ENCODE results near the gene MAP1S.

Gene MAP1S

GRCh38 chr19:17718550-17718946, 732 bp upstream of the MAP1S start:
- Histone ChIP-seq H3K4me3 (ENCODE audit: control insufficient read depth in 1 of 7, extremely low read depth in 1 of 7, insufficient read depth in 4 of 7, low read depth in 2 of 7, low read length in 6 of 7) (peak overlapping the region in 3 of 7 experiments; percentile 23 to 93 (median 82)), H3K27me3 (replicated peaks in 2 of 5; ENCODE audit: control insufficient read depth in 4 of 5, insufficient read depth in 5 of 5, low read length in 4 of 5) (no peaks in the 10 kb centered on the region), H3K36me3 (ENCODE audit: control insufficient read depth in 4 of 4, insufficient read depth in 4 of 4, low read length in 3 of 4) (peaks cover 0 to 3% (median 1%) of the 10 kb centered on the region in 4 experiments), H3K27ac (ENCODE audit: insufficient read depth in 1 of 2, low read depth in 1 of 2, low read length in 2 of 2, poor library complexity in 1 of 2, severe bottlenecking in 2 of 2) (no peak overlapping the region), H3K9me3 (ENCODE audit: control extremely low read depth in 1 of 5, control insufficient read depth in 4 of 5, insufficient read depth in 2 of 5, low read depth in 1 of 5, low read length in 4 of 5) (no peaks in the 10 kb centered on the region), H3K4me1 (ENCODE audit: control extremely low read depth in 1 of 4, control insufficient read depth in 4 of 4, insufficient read depth in 4 of 4, low read length in 3 of 4) (peaks cover 2 to 51% (median 46%) of the 10 kb centered on the region in 4 experiments)
- WGBS (ENCODE audit: insufficient coverage) = 90% methylated on average over 3 of the region's 4 CpGs
- peak in 1 of 3 donors; percentile 34 for DNase-seq
- CTCF ChIA-PET = interaction anchor here (0.6 to 2.6 kb wide), 4 partner anchors 20 to 136 kb away, joined by 3 to 9 read pairs (median 3); no protein-coding TSS in a partner anchor
- POLR2A ChIA-PET = interaction anchor here (1.0 to 1.4 kb wide), 3 partner anchors 9 to 36 kb away, joined by 4 to 6 read pairs (median 5); partner anchors contain the start of gene FCHO1

GRCh38 chr19:17719730-17720400, 585 bp downstream of the MAP1S start:
- POLR2A ChIA-PET = interaction anchor here (1.2 to 1.4 kb wide), 2 partner anchors 35 to 58 kb away, joined by 3 to 6 read pairs; no protein-coding TSS in a partner anchor

GRCh38 chr19:17720440-17720839, 1.2 kb downstream of the MAP1S start:
- H3K27me3 ChIP-seq (replicated peaks in 2 of 5; ENCODE audit: control insufficient read depth in 4 of 5, insufficient read depth in 5 of 5, low read length in 4 of 5) = no peaks in the 10 kb centered on the region
- peak overlapping the region in 1 of 2 experiments; percentile 78 for H3K27ac ChIP-seq (ENCODE audit: insufficient read depth in 1 of 2, low read depth in 1 of 2, low read length in 2 of 2, poor library complexity in 1 of 2, severe bottlenecking in 2 of 2)
- DNase-seq = no peak
- peaks cover 2 to 51% (median 46%) of the 10 kb centered on the region in 4 experiments for H3K4me1 ChIP-seq (ENCODE audit: control extremely low read depth in 1 of 4, control insufficient read depth in 4 of 4, insufficient read depth in 4 of 4, low read length in 3 of 4)
- H3K9me3 ChIP-seq (ENCODE audit: control extremely low read depth in 1 of 5, control insufficient read depth in 4 of 5, insufficient read depth in 2 of 5, low read depth in 1 of 5, low read length in 4 of 5) = no peaks in the 10 kb centered on the region
- H3K36me3 ChIP-seq (ENCODE audit: control insufficient read depth in 4 of 4, insufficient read depth in 4 of 4, low read length in 3 of 4) = peaks cover 2 to 21% (median 19%) of the 10 kb centered on the region in 4 experiments
- CTCF ChIA-PET = interaction anchor here (0.7 to 2.6 kb wide), 3 partner anchors 24 to 46 kb away, joined by 3 to 9 read pairs (median 3); no protein-coding TSS in a partner anchor
- POLR2A ChIA-PET = interaction anchor here (0.7 to 1.2 kb wide), 2 partner anchors 57 to 135 kb away, joined by 3 read pairs; no protein-coding TSS in a partner anchor
- 11% methylated on average over 7 of the region's 7 CpGs for WGBS (ENCODE audit: insufficient coverage)
- peak overlapping the region; percentile 58 to 93 (median 82) for H3K4me3 ChIP-seq (ENCODE audit: control insufficient read depth in 1 of 7, extremely low read depth in 1 of 7, insufficient read depth in 4 of 7, low read depth in 2 of 7, low read length in 6 of 7)

More at GRCh38 chr19:17719730-17720400, 585 bp downstream of the MAP1S start:
- DNase-seq = peak in 1 of 3 donors; percentile 17
- Histone ChIP-seq H3K27ac (ENCODE audit: insufficient read depth in 1 of 2, low read depth in 1 of 2, low read length in 2 of 2, poor library complexity in 1 of 2, severe bottlenecking in 2 of 2) (peak overlapping the region in 1 of 2 experiments; percentile 78), H3K4me3 (ENCODE audit: control insufficient read depth in 1 of 7, extremely low read depth in 1 of 7, insufficient read depth in 4 of 7, low read depth in 2 of 7, low read length in 6 of 7) (peak overlapping the region; percentile 58 to 93 (median 82)), H3K9me3 (ENCODE audit: control extremely low read depth in 1 of 5, control insufficient read depth in 4 of 5, insufficient read depth in 2 of 5, low read depth in 1 of 5, low read length in 4 of 5) (no peaks in the 10 kb centered on the region), H3K36me3 (ENCODE audit: control insufficient read depth in 4 of 4, insufficient read depth in 4 of 4, low read length in 3 of 4) (peaks cover 0 to 16% (median 13%) of the 10 kb centered on the region in 4 experiments), H3K27me3 (replicated peaks in 2 of 5; ENCODE audit: control insufficient read depth in 4 of 5, insufficient read depth in 5 of 5, low read length in 4 of 5) (no peaks in the 10 kb centered on the region), H3K4me1 (ENCODE audit: control extremely low read depth in 1 of 4, control insufficient read depth in 4 of 4, insufficient read depth in 4 of 4, low read length in 3 of 4) (peaks cover 2 to 51% (median 46%) of the 10 kb centered on the region in 4 experiments)
- CTCF ChIA-PET = interaction anchor here (0.7 to 2.6 kb wide), 2 partner anchors 39 to 47 kb away, joined by 3 to 9 read pairs; no protein-coding TSS in a partner anchor
- WGBS (ENCODE audit: insufficient coverage) = 9% methylated on average over 27 of the region's 38 CpGs

- Histone ChIP-seq H3K4me3 (ENCODE audit: control insufficient read depth in 1 of 7, extremely low read depth in 1 of 7, insufficient read depth in 4 of 7, low read depth in 2 of 7, low read length in 6 of 7) (peak overlapping the region in 5 of 7 experiments; percentile 77 to 93 (median 88)), H3K27ac (ENCODE audit: insufficient read depth in 1 of 2, low read depth in 1 of 2, low read length in 2 of 2, poor library complexity in 1 of 2, severe bottlenecking in 2 of 2) (peak overlapping the region in 1 of 2 experiments; percentile 39), H3K27me3 (replicated peaks in 2 of 5; ENCODE audit: control insufficient read depth in 4 of 5, insufficient read depth in 5 of 5, low read length in 4 of 5) (no peaks in the 10 kb centered on the region), H3K9me3 (ENCODE audit: control extremely low read depth in 1 of 5, control insufficient read depth in 4 of 5, insufficient read depth in 2 of 5, low read depth in 1 of 5, low read length in 4 of 5) (no peaks in the 10 kb centered on the region), H3K4me1 (ENCODE audit: control extremely low read depth in 1 of 4, control insufficient read depth in 4 of 4, insufficient read depth in 4 of 4, low read length in 3 of 4) (peaks cover 2 to 51% (median 46%) of the 10 kb centered on the region in 4 experiments), H3K36me3 (ENCODE audit: control insufficient read depth in 4 of 4, insufficient read depth in 4 of 4, low read length in 3 of 4) (peaks cover 4 to 29% (median 25%) of the 10 kb centered on the region in 4 experiments)
- CTCF ChIA-PET = interaction anchor here (0.6 to 1.0 kb wide), 2 partner anchors 24 to 149 kb away, joined by 3 read pairs; no protein-coding TSS in a partner anchor
- POLR2A ChIA-PET = interaction anchor here (0.7 kb wide), 1 partner anchor 134 kb away, joined by 3 read pairs; no protein-coding TSS in a partner anchor
- DNase-seq = peak in 1 of 3 donors; percentile 11
- WGBS (ENCODE audit: insufficient coverage) = 57% methylated on average over 9 of the region's 12 CpGs
Measured at GRCh38 chr19:17721111-17721628, 1.9 kb downstream of the MAP1S start.

GRCh38 chr19:17721821-17722220, 2.5 kb downstream of the MAP1S start:
- no peaks in the 10 kb centered on the region for H3K27me3 ChIP-seq (replicated peaks in 2 of 5; ENCODE audit: control insufficient read depth in 4 of 5, insufficient read depth in 5 of 5, low read length in 4 of 5)
- H3K36me3 ChIP-seq (ENCODE audit: control insufficient read depth in 4 of 4, insufficient read depth in 4 of 4, low read length in 3 of 4) = peaks cover 4 to 34% (median 30%) of the 10 kb centered on the region in 4 experiments
- CTCF ChIA-PET = interaction anchor here (0.6 to 1.9 kb wide), 7 partner anchors 17 to 149 kb away, joined by 3 to 5 read pairs (median 4); no protein-coding TSS in a partner anchor
- no peaks in the 10 kb centered on the region for H3K9me3 ChIP-seq (ENCODE audit: control extremely low read depth in 1 of 5, control insufficient read depth in 4 of 5, insufficient read depth in 2 of 5, low read depth in 1 of 5, low read length in 4 of 5)
- H3K4me1 ChIP-seq (ENCODE audit: control extremely low read depth in 1 of 4, control insufficient read depth in 4 of 4, insufficient read depth in 4 of 4, low read length in 3 of 4) = peaks cover 2 to 50% (median 46%) of the 10 kb centered on the region in 4 experiments
- WGBS (ENCODE audit: insufficient coverage) = 15% methylated on average over 8 of the region's 8 CpGs
- peak overlapping the region in 3 of 7 experiments; percentile 12 to 90 (median 88) for H3K4me3 ChIP-seq (ENCODE audit: control insufficient read depth in 1 of 7, extremely low read depth in 1 of 7, insufficient read depth in 4 of 7, low read depth in 2 of 7, low read length in 6 of 7)
- H3K27ac ChIP-seq (ENCODE audit: insufficient read depth in 1 of 2, low read depth in 1 of 2, low read length in 2 of 2, poor library complexity in 1 of 2, severe bottlenecking in 2 of 2) = peak overlapping the region in 1 of 2 experiments; percentile 39
- POLR2A ChIA-PET = interaction anchor here (0.6 to 0.8 kb wide), 2 partner anchors 45 to 316 kb away, joined by 3 to 5 read pairs; no protein-coding TSS in a partner anchor
- peak; percentile 32 to 58 (median 39) for DNase-seq

- peaks cover 4 to 43% (median 36%) of the 10 kb centered on the region in 4 experiments for H3K36me3 ChIP-seq (ENCODE audit: control insufficient read depth in 4 of 4, insufficient read depth in 4 of 4, low read length in 3 of 4)
Measured at GRCh38 chr19:17722655-17723240, 3.5 kb downstream of the MAP1S start.

More at GRCh38 chr19:17722655-17723240, 3.5 kb downstream of the MAP1S start:
- POLR2A ChIA-PET = no interaction called here
- Histone ChIP-seq H3K27me3 (replicated peaks in 2 of 5; ENCODE audit: control insufficient read depth in 4 of 5, insufficient read depth in 5 of 5, low read length in 4 of 5) (no peaks in the 10 kb centered on the region), H3K27ac (ENCODE audit: insufficient read depth in 1 of 2, low read depth in 1 of 2, low read length in 2 of 2, poor library complexity in 1 of 2, severe bottlenecking in 2 of 2) (no peak overlapping the region), H3K4me3 (ENCODE audit: control insufficient read depth in 1 of 7, extremely low read depth in 1 of 7, insufficient read depth in 4 of 7, low read depth in 2 of 7, low read length in 6 of 7) (no peak overlapping the region), H3K9me3 (ENCODE audit: control extremely low read depth in 1 of 5, control insufficient read depth in 4 of 5, insufficient read depth in 2 of 5, low read depth in 1 of 5, low read length in 4 of 5) (no peaks in the 10 kb centered on the region), H3K4me1 (ENCODE audit: control extremely low read depth in 1 of 4, control insufficient read depth in 4 of 4, insufficient read depth in 4 of 4, low read length in 3 of 4) (peaks cover 0 to 40% (median 37%) of the 10 kb centered on the region in 4 experiments)
- no peak for DNase-seq
- CTCF ChIA-PET = interaction anchor here (1.2 to 1.9 kb wide), 4 partner anchors 18 to 44 kb away, joined by 4 to 5 read pairs (median 5); no protein-coding TSS in a partner anchor
- 91% methylated on average over 12 of the region's 12 CpGs for WGBS (ENCODE audit: insufficient coverage)

Data from common myeloid progenitor, CD34-positive (primary cell).